ENCODE measurements around the gene MAN2B2. TPM values are rescaled to one million over a fixed set of nuclear protein-coding genes. Genes with fewer than 3 reads are reported as not detected.

MAN2B2 gene
- total and polyA plus RNA-seq, 2 of the 8 experiments (the other 6 are each of a cell fraction or from before 2014, with no cell fraction given): 3.3 to 4.0 TPM

DNA sequence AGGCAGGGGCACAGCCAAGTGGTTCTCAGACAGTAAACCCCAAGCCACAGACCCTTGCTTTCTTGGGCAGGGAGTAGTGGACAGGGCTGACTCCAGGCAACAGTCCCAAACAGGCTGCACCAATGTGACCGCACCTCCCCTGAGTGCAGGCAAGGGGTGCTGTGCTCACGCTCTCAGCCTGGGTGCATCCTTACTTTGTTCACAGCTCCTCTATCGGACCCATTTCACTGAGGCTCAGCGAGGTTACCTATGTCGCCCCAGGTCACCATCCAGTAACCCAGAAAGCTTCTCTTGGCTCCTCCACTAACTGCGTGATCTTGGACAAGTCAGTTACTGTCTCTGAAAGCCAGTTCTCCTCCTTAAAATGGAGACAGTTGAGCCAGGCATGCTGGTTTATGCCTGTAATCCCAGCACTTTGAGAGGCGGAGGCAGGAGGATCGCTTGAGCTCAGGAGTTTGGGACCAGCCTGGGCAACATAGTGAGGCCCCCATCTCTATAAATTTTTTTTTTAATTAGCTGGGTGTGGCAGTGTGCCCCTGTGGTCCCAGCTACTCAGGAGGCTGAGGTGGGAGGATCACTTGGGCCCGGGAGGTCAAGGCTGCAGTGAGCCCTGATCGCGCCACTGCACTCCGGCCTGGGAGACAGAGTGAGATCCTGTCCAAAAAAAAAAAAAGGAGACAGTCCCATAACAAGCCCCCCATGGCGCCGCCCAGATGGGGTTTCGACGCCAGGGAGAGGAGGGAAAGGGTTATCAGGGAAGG, 823 bp upstream of the MAN2B2 start (continued):
- TF ChIP-seq, protein P1, sequence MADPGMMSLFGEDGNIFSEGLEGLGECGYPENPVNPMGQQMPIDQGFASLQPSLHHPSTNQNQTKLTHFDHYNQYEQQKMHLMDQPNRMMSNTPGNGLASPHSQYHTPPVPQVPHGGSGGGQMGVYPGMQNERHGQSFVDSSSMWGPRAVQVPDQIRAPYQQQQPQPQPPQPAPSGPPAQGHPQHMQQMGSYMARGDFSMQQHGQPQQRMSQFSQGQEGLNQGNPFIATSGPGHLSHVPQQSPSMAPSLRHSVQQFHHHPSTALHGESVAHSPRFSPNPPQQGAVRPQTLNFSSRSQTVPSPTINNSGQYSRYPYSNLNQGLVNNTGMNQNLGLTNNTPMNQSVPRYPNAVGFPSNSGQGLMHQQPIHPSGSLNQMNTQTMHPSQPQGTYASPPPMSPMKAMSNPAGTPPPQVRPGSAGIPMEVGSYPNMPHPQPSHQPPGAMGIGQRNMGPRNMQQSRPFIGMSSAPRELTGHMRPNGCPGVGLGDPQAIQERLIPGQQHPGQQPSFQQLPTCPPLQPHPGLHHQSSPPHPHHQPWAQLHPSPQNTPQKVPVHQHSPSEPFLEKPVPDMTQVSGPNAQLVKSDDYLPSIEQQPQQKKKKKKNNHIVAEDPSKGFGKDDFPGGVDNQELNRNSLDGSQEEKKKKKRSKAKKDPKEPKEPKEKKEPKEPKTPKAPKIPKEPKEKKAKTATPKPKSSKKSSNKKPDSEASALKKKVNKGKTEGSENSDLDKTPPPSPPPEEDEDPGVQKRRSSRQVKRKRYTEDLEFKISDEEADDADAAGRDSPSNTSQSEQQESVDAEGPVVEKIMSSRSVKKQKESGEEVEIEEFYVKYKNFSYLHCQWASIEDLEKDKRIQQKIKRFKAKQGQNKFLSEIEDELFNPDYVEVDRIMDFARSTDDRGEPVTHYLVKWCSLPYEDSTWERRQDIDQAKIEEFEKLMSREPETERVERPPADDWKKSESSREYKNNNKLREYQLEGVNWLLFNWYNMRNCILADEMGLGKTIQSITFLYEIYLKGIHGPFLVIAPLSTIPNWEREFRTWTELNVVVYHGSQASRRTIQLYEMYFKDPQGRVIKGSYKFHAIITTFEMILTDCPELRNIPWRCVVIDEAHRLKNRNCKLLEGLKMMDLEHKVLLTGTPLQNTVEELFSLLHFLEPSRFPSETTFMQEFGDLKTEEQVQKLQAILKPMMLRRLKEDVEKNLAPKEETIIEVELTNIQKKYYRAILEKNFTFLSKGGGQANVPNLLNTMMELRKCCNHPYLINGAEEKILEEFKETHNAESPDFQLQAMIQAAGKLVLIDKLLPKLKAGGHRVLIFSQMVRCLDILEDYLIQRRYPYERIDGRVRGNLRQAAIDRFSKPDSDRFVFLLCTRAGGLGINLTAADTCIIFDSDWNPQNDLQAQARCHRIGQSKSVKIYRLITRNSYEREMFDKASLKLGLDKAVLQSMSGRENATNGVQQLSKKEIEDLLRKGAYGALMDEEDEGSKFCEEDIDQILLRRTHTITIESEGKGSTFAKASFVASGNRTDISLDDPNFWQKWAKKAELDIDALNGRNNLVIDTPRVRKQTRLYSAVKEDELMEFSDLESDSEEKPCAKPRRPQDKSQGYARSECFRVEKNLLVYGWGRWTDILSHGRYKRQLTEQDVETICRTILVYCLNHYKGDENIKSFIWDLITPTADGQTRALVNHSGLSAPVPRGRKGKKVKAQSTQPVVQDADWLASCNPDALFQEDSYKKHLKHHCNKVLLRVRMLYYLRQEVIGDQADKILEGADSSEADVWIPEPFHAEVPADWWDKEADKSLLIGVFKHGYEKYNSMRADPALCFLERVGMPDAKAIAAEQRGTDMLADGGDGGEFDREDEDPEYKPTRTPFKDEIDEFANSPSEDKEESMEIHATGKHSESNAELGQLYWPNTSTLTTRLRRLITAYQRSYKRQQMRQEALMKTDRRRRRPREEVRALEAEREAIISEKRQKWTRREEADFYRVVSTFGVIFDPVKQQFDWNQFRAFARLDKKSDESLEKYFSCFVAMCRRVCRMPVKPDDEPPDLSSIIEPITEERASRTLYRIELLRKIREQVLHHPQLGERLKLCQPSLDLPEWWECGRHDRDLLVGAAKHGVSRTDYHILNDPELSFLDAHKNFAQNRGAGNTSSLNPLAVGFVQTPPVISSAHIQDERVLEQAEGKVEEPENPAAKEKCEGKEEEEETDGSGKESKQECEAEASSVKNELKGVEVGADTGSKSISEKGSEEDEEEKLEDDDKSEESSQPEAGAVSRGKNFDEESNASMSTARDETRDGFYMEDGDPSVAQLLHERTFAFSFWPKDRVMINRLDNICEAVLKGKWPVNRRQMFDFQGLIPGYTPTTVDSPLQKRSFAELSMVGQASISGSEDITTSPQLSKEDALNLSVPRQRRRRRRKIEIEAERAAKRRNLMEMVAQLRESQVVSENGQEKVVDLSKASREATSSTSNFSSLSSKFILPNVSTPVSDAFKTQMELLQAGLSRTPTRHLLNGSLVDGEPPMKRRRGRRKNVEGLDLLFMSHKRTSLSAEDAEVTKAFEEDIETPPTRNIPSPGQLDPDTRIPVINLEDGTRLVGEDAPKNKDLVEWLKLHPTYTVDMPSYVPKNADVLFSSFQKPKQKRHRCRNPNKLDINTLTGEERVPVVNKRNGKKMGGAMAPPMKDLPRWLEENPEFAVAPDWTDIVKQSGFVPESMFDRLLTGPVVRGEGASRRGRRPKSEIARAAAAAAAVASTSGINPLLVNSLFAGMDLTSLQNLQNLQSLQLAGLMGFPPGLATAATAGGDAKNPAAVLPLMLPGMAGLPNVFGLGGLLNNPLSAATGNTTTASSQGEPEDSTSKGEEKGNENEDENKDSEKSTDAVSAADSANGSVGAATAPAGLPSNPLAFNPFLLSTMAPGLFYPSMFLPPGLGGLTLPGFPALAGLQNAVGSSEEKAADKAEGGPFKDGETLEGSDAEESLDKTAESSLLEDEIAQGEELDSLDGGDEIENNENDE (IDR thresholded peaks at IDR 0.05; ENCODE audit: insufficient replicate concordance, low read length): no peak

Data from H1 (cell line).